ENCODE measurements around the gene CDH8.
"Not testable (repeated sequence)": the region's sequence is repeated elsewhere in the genome, so short reads cannot be mapped to it uniquely, and the experiment has no call there.

The CDH8 gene

DNA sequence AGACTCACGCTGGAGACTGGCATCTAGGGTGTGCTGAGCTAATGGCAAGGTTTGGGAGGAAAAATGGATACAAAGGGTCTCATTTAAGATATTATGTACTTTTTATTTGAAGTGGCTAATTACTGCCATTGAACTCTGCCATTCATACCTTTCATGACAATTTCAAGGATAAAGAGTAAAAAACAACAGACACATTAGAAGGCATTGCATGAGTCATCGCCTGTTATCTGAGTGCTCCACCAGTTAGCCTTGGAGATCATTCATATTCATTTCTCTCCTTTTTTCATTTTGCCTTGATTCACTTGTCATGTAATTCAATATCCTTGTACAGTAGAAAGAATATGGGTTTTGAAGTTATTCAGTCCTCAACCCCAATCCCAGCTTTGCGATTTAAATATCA, 109.5 kb downstream of the CDH8 start:
- peak; percentile 43 for DNase-seq

- no peak for DNase-seq
These were observed 112.6 kb downstream of the CDH8 start for GRCh38 chr16:61923629-61924028.

DNA sequence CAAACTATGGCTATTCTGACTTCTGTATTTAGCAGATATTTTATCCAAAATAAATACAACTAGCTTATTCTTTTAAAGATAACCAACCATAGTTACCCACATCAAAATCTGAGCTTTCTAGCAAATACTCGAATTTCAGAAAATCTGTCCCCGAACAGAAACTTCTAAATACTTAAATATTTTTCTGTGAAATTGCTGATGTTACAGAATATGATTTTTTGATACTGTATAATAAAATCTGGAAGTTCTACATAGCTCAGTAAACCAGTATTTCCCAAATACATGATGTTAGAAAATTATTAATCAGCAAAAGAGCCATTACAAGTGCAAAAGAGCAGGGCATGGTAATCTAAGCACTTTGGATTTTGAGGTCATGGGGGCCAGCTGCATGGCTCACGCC, 114.9 kb downstream of the CDH8 start:
- DNase-seq, result no peak

DNA sequence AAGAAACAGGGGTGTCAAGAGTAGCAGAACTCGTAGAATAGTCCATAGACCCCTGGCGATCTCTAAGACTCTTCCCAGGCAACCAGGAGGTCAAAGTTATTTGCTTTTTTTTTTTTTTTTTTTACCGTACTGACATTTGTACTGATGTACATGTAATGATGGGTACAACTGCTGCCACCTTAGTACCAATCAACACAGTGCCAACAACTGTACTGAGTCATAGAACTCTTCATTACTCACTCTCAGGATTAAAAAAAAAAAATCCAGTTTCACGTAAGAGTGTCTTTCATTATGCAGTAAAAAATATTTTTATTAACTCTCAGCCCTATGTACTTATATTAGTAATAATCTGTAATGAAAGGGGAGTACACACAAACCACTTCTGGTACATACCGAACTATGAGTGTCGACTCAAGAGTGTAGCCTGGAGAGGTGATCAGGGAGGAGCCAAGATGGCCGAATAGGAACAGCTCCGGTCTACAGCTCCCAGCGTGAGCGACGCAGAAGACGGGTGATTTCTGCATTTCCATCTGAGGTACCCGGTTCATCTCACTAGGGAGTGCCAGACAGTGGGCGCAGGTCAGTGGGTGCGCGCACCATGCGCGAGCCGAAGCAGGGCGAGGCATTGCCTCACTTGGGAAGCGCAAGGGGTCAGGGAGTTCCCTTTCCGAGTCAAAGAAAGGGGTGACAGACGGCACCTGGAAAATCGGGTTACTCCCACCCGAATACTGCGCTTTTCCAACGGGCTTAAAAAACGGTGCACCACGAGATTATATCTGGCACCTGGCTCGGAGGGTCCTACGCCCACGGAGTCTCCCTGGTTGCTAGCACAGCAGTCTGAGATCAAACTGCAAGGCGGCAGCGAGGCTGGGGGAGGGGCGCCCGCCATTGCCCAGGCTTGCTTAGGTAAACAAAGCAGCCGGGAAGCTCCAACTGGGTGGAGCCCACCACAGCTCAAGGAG, 118.1 kb downstream of the CDH8 start:
- not testable (repeated sequence) for DNase-seq

DNA sequence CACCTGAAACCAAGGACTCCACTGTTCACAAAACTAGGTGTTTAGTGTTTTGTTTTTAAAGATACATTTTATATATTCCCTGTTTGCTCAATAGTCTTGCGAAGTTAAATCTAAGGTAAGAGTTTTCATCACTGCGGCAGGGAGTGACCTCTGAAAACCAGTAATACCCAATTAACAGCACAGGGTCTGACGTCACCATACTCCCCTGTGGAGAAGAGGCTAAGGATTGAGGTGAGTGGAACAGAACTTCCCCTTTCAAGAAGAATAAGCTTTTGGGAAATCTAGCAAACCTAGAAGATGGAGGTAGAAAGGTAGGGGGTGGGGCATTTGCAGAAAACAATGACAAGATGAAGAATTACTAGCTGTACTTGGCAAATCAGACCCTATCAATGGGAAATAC, 120.7 kb downstream of the CDH8 start:
- no peak for DNase-seq

DNA sequence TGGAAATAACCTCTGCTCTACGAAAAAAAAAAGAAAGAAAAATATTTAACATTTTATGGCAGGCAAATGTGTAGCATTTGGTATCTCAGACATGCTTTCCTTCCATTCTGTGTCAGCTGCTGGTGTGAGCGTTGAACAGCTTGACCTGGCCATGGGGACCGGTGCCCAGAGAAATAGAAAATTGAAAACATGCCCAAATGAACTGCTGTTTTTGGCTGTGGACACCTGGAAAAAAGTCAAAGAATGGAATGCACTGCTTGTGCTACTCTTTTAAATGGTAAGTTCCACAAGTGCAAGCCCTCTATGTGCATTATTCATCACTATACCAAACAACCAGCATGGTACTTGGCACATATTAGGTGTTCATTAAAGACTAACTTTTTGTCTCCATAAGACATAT, 127.2 kb downstream of the CDH8 start:
- no peak for DNase-seq

DNA sequence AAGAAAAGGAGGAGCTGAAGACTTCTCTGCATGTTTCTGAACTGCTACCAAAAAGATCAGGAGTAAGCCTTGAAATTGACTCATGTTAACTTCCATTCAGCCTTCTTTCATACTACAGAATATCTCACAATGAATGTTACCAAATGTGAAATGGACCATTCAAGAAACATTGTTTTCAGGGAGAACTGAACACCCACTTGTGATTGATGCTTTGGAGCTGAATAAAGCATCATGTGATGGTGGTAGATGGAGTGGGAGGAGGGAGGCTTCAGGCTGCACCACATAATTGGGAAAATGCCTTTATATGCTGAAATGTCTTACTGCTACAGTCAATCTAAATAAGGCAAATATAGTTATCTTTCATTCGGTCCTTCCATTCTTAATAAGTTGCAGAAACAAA, 127.8 kb downstream of the CDH8 start:
- no peak for DNase-seq

GRCh38 chr16:61901689-61902088, 134.5 kb downstream of the CDH8 start:
- no peak for DNase-seq

- DNase-seq, result no peak
These were observed 135.8 kb downstream of the CDH8 start for GRCh38 chr16:61900482-61900881.

GRCh38 chr16:61897657-61898056, 138.6 kb downstream of the CDH8 start:
- DNase-seq, result no peak

- DNase-seq, result no peak
These were observed 143.7 kb downstream of the CDH8 start for GRCh38 chr16:61892531-61892930.

DNA sequence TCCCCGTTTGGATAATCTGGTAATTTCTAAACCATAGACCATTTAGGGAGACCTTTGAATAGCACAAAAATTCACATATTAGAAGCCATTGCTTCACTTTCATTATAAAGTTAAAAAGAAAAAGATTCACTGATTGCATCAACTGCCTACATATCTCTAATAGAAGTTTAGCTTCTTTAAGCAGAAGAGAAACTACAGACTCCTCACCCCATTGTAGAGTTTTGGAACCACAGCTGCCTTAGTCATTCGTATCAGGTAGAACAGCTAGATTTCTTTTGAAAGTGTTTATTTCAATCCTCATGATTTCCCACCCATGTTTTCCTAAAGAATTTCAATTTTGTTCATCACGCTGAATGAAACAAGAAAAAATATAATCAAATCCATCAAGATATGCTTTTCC, 144.8 kb downstream of the CDH8 start:
- DNase-seq, result no peak

- no peak for DNase-seq
These were observed 145.9 kb downstream of the CDH8 start for GRCh38 chr16:61890386-61890785.

DNA sequence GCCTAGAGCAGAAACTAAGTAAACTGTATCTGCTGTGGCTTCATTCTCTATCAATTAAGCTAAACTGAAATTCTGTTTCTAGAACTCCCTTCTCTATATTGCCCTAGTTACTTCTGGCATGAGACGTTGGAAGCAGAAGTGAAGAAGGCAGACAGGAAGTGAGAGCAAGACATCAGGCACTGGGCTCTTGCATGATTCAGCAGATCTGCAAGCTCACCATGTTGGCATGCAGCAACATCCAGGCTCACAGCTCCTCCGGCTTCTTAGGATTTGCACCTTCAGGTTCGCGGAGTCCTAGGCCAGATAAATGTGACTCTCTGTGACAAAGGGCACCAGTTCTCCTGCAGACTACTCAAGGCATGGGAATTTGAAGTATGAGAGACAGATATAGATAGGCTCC, 148.3 kb downstream of the CDH8 start:
- no peak for DNase-seq

- no peak for DNase-seq
These were observed 150.9 kb downstream of the CDH8 start for GRCh38 chr16:61885343-61885742.

- no peak for DNase-seq
These were observed 156.9 kb downstream of the CDH8 start for GRCh38 chr16:61879306-61879705.

GRCh38 chr16:61877436-61877835, 158.8 kb downstream of the CDH8 start:
- no peak for DNase-seq

GRCh38 chr16:61872778-61873119, 163.5 kb downstream of the CDH8 start:
- no peak for DNase-seq

DNA sequence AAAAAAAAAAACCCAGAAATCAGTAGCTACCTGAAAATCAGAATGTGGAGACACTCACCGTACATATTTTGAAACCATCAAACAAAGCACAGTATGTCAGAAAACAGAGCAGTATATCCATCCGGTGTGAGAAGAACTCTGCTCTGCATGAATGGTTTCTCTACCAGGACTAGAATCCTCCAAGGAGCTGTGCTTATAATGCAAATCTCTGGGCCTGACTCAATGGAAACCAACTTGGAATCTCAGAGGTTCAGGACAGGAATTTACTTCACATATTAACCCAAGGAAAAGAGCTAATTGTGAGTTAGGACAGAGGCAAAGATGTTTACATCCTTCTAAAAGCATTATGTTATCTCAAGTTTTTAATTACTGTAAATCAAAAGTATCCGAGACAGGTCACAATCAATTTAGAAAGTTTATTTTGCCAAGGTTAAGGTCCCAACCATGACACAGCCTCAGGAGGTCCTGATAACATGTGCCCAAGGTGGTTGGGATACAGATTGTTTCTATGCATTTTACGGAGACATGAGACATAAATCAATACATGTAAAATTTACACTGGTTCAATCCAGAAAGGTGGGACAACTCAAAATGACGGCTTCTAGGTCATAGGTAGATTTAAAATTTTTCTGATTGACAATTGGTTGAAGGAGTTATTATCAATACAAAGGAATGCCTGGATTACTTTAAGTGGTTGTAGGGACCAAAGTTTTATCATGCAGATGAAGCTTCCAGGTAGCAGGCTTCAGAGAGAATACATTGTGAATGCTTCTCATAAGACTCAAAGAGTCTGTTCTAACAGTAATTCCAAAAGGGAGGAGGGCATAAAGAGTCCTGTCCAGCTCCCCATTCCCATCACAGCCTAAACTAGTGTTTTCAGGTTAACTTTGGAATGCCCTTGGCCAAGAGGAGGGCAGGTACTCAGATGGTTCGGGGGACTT, 164.1 kb downstream of the CDH8 start:
- no peak for DNase-seq

- DNase-seq, result no peak
These were observed 173.8 kb downstream of the CDH8 start for GRCh38 chr16:61862221-61863155.

- no peak for DNase-seq
These were observed 177.2 kb downstream of the CDH8 start for GRCh38 chr16:61858988-61859387.

DNA sequence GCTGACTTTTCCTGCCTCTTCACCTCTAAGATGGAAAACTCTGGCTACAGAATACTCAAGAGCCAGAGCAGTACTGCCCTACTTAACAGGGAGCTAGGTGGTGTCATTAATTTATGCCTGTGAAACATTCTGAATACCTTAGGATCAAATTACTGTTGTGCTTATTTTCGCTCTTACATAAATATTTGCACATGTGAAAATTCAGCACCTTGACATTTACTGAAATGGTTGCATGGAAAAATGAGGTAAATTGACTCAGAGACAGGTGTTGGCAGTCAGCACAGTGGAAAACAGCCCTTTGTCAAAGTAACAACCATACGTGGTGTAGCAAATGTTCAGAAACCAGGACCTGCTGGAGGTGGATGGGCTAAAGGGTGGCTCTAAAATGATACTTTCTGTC, 193.6 kb downstream of the CDH8 start:
- peak; percentile 87 for DNase-seq
